DMS53 treated with DMSO at 0.1 percent for 48 hours (cell line): Measurements from ENCODE around the gene RHOT1.
"Not testable (repeated sequence)": the region's sequence is repeated elsewhere in the genome, so short reads cannot be mapped to it uniquely, and the experiment has no call there.

ENCODE experiments used
- DNase-seq: peaks from one replicate; lab custom pipeline; 2025; ENCODE audit not compliant: unreplicated experiment; lab: John Stamatoyannopoulos, UW

Gene RHOT1

GRCh38 chr17:32223703-32224102 is 81.4 kb downstream of the RHOT1 start:
- no peak for DNase-seq

DNA sequence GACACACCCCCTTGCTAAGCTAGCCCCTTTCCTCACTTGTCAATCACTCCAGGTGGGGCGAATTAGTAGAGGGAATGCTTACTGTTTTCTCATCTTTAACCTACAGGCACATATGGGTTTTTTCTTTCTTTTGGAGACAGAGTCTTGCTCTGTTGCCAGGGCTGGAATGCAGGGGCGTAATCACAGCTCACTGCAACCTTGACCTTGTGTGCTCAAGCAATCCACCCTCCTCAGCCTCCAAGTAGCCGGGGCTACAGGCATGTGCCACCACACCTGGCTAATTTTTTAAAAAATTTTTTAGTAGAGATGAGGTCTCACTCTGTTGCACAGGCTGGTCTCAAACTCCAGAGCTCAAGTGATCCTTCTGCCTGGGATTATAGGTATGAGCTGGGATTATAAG is 84.6 kb downstream of the RHOT1 start:
- DNase-seq = no peak

GRCh38 chr17:32227910-32228309 is 85.6 kb downstream of the RHOT1 start:
- no peak for DNase-seq

DNA sequence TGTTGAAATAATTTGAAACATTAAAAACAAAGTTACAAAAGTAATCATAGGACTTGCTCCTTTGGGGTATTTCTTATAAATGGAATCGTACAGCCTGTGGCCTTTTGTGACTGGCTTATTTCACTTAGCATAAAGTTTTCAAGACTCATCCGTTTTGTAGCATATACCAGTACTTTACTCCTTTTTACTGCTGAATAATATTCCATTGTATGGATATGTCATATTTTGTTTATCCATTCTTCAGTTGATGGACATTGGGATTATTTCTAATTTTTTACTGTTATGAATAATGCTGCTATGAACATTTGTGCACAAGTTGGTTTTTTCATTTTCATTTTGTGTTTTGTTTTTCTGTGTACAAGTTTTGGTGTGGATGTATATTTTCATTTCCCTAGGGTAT is 93.3 kb downstream of the RHOT1 start:
- no peak for DNase-seq

- DNase-seq = no peak
These were observed 97.2 kb downstream of the RHOT1 start for GRCh38 chr17:32239456-32239855.

- DNase-seq = no peak
These were observed 98.4 kb downstream of the RHOT1 start for GRCh38 chr17:32240750-32241149.

- DNase-seq = no peak
These were observed 99.3 kb downstream of the RHOT1 start for GRCh38 chr17:32241640-32242039.

- no peak for DNase-seq
These were observed 107.2 kb downstream of the RHOT1 start for GRCh38 chr17:32249475-32249874.

GRCh38 chr17:32253117-32253611 is 110.9 kb downstream of the RHOT1 start:
- DNase-seq = peak; percentile 49

DNA sequence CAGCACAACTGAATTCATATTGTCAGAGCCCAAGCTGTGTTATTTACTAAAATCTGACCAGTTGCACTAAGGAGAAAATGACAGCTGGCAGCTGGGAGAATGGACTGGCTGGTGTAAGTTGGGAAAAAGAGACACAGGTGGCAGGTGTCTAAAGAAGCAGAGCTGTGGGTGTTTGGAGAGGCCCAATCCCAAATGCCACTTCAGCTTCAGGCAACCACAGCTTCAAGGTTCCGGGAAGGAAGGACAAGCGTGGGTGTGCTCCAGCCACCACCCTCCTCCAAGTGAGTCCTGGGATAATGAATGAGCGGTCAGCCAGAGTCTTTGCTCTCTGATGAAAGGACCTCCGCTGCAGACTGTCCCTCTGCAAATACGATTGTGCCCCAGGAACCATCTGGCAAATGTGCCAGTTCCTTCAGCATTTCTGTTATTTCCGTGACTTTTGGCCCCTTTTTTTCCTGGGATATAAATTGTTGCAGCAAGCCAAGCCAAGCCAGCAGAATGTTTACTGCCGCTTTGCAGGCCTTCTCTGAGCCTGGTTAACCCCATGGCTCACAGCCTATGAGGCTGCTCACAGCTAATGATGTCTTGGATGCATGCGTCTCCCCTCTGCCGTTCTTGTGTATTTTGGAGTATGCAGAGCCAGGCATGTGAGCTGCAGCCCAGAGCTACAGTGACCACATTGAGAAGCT is 113.9 kb downstream of the RHOT1 start:
- no peak for DNase-seq

DNA sequence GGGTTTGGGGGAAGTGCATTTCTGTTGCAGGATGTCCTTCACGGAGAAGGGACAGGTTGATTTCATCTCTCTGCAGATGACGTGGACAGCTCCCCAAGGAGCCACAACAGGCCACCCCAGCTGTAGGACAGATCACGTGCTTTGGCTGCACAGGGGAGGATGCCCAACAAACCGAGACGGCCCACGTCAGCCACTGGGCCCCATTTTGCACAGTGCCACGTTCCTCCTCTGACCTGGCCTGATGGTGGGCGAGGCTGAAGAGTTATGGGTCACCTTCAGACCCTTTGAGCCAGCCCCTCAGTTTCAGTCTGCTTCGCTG is 114.4 kb downstream of the RHOT1 start:
- no peak for DNase-seq

DNA sequence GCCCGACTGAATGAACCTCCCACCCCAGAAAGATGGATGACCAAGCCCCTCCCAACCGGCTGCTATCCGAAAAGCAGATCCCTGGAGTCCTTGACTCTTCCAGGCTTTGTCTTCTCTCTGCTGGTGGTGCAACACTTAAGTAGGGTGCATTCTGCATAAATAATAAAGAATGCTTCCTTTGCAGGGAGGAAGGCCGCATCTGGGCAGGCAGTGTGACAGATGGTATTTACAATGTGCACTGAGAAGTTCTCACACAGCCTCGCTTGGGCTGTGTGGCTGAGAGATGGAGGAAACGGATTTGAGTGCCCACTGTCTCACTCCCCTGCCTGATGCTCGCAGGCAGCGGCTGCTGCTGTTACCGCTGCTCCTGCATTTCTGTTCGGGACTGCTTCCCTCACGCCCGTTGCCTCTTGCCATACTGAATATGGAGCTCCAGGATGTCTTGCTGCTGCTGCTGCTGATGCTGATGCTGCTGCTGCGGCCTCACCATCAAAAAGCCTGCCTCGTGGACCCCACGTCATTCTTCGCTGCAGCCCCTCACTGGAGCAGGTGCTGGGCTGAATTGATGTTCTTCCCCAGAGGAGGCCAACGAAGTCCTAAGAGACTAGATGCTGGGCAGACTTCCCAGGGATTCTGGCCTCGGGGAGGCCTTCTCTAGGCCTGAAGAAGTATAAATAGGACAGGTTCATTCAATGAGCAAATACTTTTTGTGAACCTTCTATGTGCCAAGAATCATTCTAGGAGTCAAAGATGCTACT is 116.3 kb downstream of the RHOT1 start:
- DNase-seq = no peak

DNA sequence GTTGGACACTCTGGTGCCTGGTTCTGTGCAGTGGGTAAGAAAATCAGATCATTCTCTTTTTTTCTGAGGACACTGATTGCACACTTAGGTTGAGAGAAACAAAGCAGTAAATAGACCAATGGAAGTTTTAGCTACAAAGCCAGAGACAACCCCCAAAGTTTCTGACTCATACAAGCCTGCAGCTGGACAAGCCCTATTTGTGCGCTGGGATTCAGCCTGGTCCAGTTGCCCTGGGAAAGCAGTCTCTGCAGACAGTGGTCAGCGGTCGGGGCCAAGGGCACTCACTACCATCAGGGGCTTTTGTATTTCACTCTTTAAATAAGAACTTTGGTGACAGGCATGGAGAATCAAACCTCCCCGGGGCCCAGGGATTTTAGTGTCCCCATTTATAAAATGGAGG is 117.3 kb downstream of the RHOT1 start:
- no peak for DNase-seq

DNA sequence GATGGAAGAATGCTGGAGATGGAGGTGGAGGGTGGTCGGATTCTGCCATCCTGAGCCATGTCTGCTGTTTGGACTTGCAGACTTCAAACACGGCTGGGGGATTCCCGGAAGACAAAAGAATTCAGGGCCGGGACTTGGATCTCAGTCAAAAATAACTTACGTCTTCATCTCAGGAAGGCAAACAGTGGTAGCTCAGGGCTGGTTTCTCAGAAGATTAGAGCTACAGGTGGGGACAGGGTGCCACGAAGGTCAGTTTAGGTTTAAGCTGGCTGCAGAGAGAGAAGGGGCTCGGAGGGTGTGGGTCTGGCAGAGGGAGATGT is 119.1 kb downstream of the RHOT1 start:
- DNase-seq = no peak

DNA sequence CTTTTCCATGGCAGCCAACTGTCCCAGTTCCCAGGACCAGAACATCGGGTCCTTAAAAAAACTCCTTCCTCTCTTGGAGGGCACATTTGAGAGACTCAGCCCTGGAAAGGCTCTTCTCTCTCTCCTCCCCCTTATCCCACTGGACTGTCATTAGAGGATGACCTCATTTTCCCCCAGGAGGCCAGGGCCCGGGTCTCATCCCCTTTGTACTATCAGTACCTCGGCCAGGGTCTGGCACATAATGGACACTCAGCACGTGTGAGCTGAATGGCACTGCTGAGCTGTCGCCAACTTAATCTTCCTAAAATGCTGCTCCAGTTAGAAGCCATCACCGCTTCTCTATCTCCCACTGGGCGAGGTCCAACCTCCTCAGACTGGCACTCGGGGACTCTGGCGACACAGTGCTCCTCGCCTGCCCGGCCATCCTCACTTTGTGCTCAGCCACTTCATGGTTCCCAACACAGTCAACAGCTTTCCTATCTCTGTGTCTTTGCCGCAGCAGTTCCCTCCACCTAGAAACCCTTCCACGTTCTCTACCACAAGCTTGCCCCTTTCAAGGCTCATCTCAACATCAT is 119.7 kb downstream of the RHOT1 start:
- no peak for DNase-seq

GRCh38 chr17:32263515-32263914 is 121.2 kb downstream of the RHOT1 start:
- DNase-seq = not testable (repeated sequence)

DNA sequence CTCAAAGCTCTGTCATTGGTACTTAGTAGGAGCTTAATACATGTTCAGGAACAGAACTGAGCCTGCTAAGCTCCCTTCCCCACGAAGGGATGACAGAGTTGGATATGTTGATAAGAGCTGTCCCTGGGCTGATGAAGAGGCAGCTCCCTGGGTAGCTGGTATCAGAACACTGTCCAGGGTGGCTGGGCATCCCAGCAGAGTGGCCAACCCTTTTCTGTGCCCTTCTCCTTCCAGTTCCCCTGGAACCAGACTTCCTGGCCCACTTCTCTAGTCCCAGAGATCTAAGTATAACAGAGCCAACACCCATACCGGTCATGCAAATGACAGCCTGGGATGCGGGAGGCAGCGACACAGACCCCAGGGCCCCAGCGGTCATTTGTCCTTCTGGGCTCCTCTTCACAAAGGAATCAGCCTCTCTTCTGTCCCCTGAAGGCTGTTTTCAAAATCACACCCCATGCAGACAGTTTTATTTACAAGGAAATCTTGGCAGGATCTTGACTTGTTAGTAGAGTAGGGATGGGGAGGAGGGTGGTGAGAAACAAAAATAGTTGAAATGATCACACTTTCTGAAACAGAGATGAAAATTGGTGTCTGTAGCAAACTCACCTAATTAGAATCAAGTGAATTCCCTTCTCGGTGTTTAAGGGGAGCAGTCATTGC is 122.0 kb downstream of the RHOT1 start:
- no peak for DNase-seq

GRCh38 chr17:32264823-32265191 is 122.5 kb downstream of the RHOT1 start:
- DNase-seq = no peak

- DNase-seq = no peak
These were observed 123.1 kb downstream of the RHOT1 start, which contains the start of gene RHBDL3 for GRCh38 chr17:32265192-32265923. Gene RHBDL3, plus strand, starts transcription at chr17:32265832. Its CDS starts 358 bp downstream, at chr17:32266190.

- no peak for DNase-seq
These were observed 123.7 kb downstream of the RHOT1 start for GRCh38 chr17:32266051-32266388.
